SU-DHL-6 (cell line): ENCODE results near the gene RYK.
A peak's percentile ranks its signal among the peaks of the same experiment; 100 is the strongest.

Experiments used
- H2AFZ ChIP-seq: fragments of 200-600 bp; sonication (generic); 2 replicates; pipeline ENCODE4 v1.6.1; 2014; ENCODE audit warnings: low read depth, mild to moderate bottlenecking, moderate library complexity, mixed read lengths, antibody characterized with exemption, low read length; ENCODE audit not compliant: severe bottlenecking
- H3F3A ChIP-seq: fragments of 200-600 bp; shearing (Covaris generic); 2 replicates; pipeline ENCODE4 v1.6.0; 2016; ENCODE audit warnings: antibody characterized with exemption, mild to moderate bottlenecking; ENCODE audit not compliant: insufficient read depth
- H3K27ac ChIP-seq: fragments of 200-600 bp; sonication (generic); 2 replicates; pipeline ENCODE4 v1.5.1; 2016; ENCODE audit warnings: low read depth, mild to moderate bottlenecking, low read length, moderate library complexity, mixed read lengths
- H3K27me3 ChIP-seq: fragments of 200-600 bp; sonication (generic), shearing (Covaris generic); 2 replicates; pipeline ENCODE4 v1.6.0; 2014; ENCODE audit warnings: mild to moderate bottlenecking, low read length
- H3K36me3 ChIP-seq: fragments of 200-600 bp; sonication (generic); 2 replicates; pipeline ENCODE4 v1.6.1; 2014; ENCODE audit warnings: mild to moderate bottlenecking, low read length, mixed read lengths
- H3K4me2 ChIP-seq: fragments of 300-600, 200-600 bp; shearing (Covaris generic), sonication (generic); 2 replicates; pipeline ENCODE4 v1.6.0; 2014; ENCODE audit warnings: low read length, low read depth, mild to moderate bottlenecking; ENCODE audit not compliant: poor library complexity, severe bottlenecking
- H3K4me3 ChIP-seq: fragments of 200-600 bp; sonication (generic); 2 replicates; pipeline ENCODE4 v1.5.1; 2014; ENCODE audit warnings: antibody characterized with exemption, low read length, mild to moderate bottlenecking, mixed read lengths; ENCODE audit not compliant: insufficient read depth, poor library complexity, severe bottlenecking
- H3K79me2 ChIP-seq: fragments of 200-600 bp; sonication (generic); 2 replicates; pipeline ENCODE4 v1.6.1; 2014; ENCODE audit warnings: mild to moderate bottlenecking, low read length, moderate library complexity; ENCODE audit not compliant: insufficient read depth
- H3K9ac ChIP-seq: fragments of 200-600 bp; sonication (generic); 2 replicates; pipeline ENCODE4 v1.7.0; 2014; ENCODE audit warnings: mild to moderate bottlenecking, low read length
- H3K9me2 ChIP-seq: fragments of 200-600 bp; sonication (generic); replicated peaks from 2 replicates; pipeline ENCODE4 v1.6.1; 2014; ENCODE audit warnings: low read length; ENCODE audit not compliant: insufficient read depth
- H3K9me3 ChIP-seq: fragments of 200-600 bp; sonication (generic); 2 replicates; pipeline ENCODE4 v1.6.1; 2014; ENCODE audit warnings: low read length, mixed read lengths; ENCODE audit not compliant: insufficient read depth
- H4K20me1 ChIP-seq: fragments of 200-600 bp; sonication (generic); 2 replicates; pipeline ENCODE4 v1.6.1; 2014; ENCODE audit warnings: low read depth, mild to moderate bottlenecking, antibody characterized with exemption, low read length, moderate library complexity, mixed read lengths
- EZH2phosphoT487 ChIP-seq: fragments of 200-600 bp; sonication (generic), shearing (Covaris generic); conservative IDR thresholded peaks from 2 replicates; pipeline ENCODE4 v1.6.1; 2018; ENCODE audit warnings: mild to moderate bottlenecking, antibody characterized with exemption, low read length, moderate library complexity, mixed read lengths
- TF ChIP-seq, protein P1 (sequence below): fragments of 200-600 bp; sonication (generic); IDR thresholded peaks from one replicate; pipeline ENCODE4 v1.5.1; 2017; ENCODE audit warnings: antibody characterized with exemption, mild to moderate bottlenecking, low read length, moderate library complexity; ENCODE audit not compliant: insufficient read depth, poor library complexity, severe bottlenecking

RYK gene

GRCh38 chr3:134252766-134253165 lies 2.1 kb upstream of the RYK start:
- 0 out of 2 replicates have a peak, but pooled peaks cover 5% of the 10 kb centered on the region for H3K79me2 ChIP-seq
- H3K36me3 ChIP-seq: no peaks in the 10 kb centered on the region
- no peaks in the 10 kb centered on the region for H3K27me3 ChIP-seq
- H3K4me3 ChIP-seq: no peak overlapping the region
- no peak overlapping the region for H3K4me2 ChIP-seq
- H3K9me3 ChIP-seq: no peaks in the 10 kb centered on the region
- H3K9ac ChIP-seq: no peak overlapping the region
- H2AFZ ChIP-seq: no peak overlapping the region
- no peak overlapping the region for H3K27ac ChIP-seq
- no peak for TF ChIP-seq EZH2phosphoT487
- TF ChIP-seq, protein P1, sequence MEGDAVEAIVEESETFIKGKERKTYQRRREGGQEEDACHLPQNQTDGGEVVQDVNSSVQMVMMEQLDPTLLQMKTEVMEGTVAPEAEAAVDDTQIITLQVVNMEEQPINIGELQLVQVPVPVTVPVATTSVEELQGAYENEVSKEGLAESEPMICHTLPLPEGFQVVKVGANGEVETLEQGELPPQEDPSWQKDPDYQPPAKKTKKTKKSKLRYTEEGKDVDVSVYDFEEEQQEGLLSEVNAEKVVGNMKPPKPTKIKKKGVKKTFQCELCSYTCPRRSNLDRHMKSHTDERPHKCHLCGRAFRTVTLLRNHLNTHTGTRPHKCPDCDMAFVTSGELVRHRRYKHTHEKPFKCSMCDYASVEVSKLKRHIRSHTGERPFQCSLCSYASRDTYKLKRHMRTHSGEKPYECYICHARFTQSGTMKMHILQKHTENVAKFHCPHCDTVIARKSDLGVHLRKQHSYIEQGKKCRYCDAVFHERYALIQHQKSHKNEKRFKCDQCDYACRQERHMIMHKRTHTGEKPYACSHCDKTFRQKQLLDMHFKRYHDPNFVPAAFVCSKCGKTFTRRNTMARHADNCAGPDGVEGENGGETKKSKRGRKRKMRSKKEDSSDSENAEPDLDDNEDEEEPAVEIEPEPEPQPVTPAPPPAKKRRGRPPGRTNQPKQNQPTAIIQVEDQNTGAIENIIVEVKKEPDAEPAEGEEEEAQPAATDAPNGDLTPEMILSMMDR: no peak
- no peaks in the 10 kb centered on the region for H3K9me2 ChIP-seq
- peaks cover 8% of the 10 kb centered on the region for H3F3A ChIP-seq
- peaks cover 15% of the 10 kb centered on the region for H4K20me1 ChIP-seq

- Histone ChIP-seq H3K4me2 (no peak overlapping the region), H3K27ac (no peak overlapping the region), H3K9ac (no peak overlapping the region), H4K20me1 (peaks cover 21% of the 10 kb centered on the region), H3K9me2 (no peaks in the 10 kb centered on the region), H3K4me3 (no peak overlapping the region), H3K9me3 (no peaks in the 10 kb centered on the region), H3K36me3 (no peaks in the 10 kb centered on the region), H3K79me2 (0 out of 2 replicates have a peak, but pooled peaks cover 9% of the 10 kb centered on the region), H3K27me3 (no peaks in the 10 kb centered on the region), H2AFZ (no peak overlapping the region), H3F3A (peaks cover 8% of the 10 kb centered on the region)
- TF ChIP-seq EZH2phosphoT487: no peak
These were observed 1.2 kb upstream of the RYK start for GRCh38 chr3:134251731-134252391.

GRCh38 chr3:134249935-134250716 lies 533 bp downstream of the RYK start:
- H3K4me2 ChIP-seq: peak overlapping the region; percentile 95
- no peak for TF ChIP-seq EZH2phosphoT487
- TF ChIP-seq, protein P1: no peak
- H3F3A ChIP-seq: peaks cover 8% of the 10 kb centered on the region
- H2AFZ ChIP-seq: no peak overlapping the region
- H3K27me3 ChIP-seq: no peaks in the 10 kb centered on the region
- no peaks in the 10 kb centered on the region for H3K9me2 ChIP-seq
- no peaks in the 10 kb centered on the region for H3K9me3 ChIP-seq
- H3K4me3 ChIP-seq: peak overlapping the region; percentile 59
- no peak overlapping the region; the same call in 1 of the 2 replicates for H3K27ac ChIP-seq
- H4K20me1 ChIP-seq: peaks cover 36% of the 10 kb centered on the region
- H3K9ac ChIP-seq: peak overlapping the region; percentile 63
- no peaks in the 10 kb centered on the region for H3K36me3 ChIP-seq
- peaks cover 20% of the 10 kb centered on the region; the same call in 1 of the 2 replicates for H3K79me2 ChIP-seq
